Upper lobe of right lung (tissue), 1 donor: Measurements from ENCODE around the gene ADGRE2. TPM values are rescaled to one million over a fixed set of nuclear protein-coding genes. Genes with fewer than 3 reads are reported as not detected.

Experiments
- ATAC-seq: fragments of 200-7000 bp; cut with Tn5 transposase; one replicate; pipeline ENCODE4 v1.9.1; 2020; ENCODE audit warnings: mild to moderate bottlenecking, moderate library complexity
- DNase-seq: peaks from one replicate; pipeline ENCODE4 v3.0.0-alpha.2; 2020
- H3K27ac ChIP-seq: fragments of 200-600 bp; one replicate; pipeline ENCODE4 v1.8.0; 2022
- H3K27me3 ChIP-seq: fragments of 200-600 bp; one replicate; pipeline ENCODE4 v1.8.0; 2022; ENCODE audit warnings: mild to moderate bottlenecking
- H3K36me3 ChIP-seq: fragments of 200-600 bp; one replicate; pipeline ENCODE4 v1.8.0; 2022
- H3K4me1 ChIP-seq: fragments of 200-600 bp; one replicate; pipeline ENCODE4 v1.8.0; 2022
- H3K4me3 ChIP-seq: fragments of 200-600 bp; one replicate; pipeline ENCODE4 v1.8.0; 2022; ENCODE audit warnings: mild to moderate bottlenecking
- H3K9me3 ChIP-seq: fragments of 200-600 bp; one replicate; pipeline ENCODE4 v1.8.0; 2022
- CTCF ChIP-seq: fragments of 200-600 bp; IDR thresholded peaks from one replicate; pipeline ENCODE4 v1.8.0; 2022; ENCODE audit warnings: antibody characterized with exemption
- intact Hi-C: fragments of 100-400 bp; cut with DNase I; formaldehyde crosslinking; loops from one replicate; pipeline ENCODE4 v1.11.0; 2022
- total RNA-seq: library from RNA; stranded (reverse); fragmentation: NEBNext Ultra II Directional; extraction: Animal tissue kit (Norgen Biotek cat#: 25700); gene quantifications from one replicate; pipeline ENCODE4 v1.2.1, GENCODE V29; 2021
- donor health status: DM: no; HTN: yes; CAD: no; lungs with severe emphysema.

Gene ADGRE2
- total RNA-seq, 1 donor from 2014 or later, result 17.0 TPM

GRCh38 chr19:14704450-14704849 lies 73.9 kb downstream of the ADGRE2 start:
- ATAC-seq (no peak), DNase-seq (no peak)
- H3K4me3 ChIP-seq, result no peak overlapping the region
- no peaks in the 10 kb centered on the region for H3K9me3 ChIP-seq
- H3K27ac ChIP-seq, result no peak overlapping the region
- TF ChIP-seq CTCF, result no peak
- no peaks in the 10 kb centered on the region for H3K27me3 ChIP-seq
- peaks cover 85% of the 10 kb centered on the region for H3K36me3 ChIP-seq
- intact Hi-C loops, result no loop called here
- H3K4me1 ChIP-seq, result no peaks in the 10 kb centered on the region

GRCh38 chr19:14703833-14704232 lies 74.5 kb downstream of the ADGRE2 start:
- Histone ChIP-seq H3K27me3 (no peaks in the 10 kb centered on the region), H3K9me3 (no peaks in the 10 kb centered on the region), H3K27ac (no peak overlapping the region), H3K4me3 (no peak overlapping the region), H3K36me3 (peaks cover 85% of the 10 kb centered on the region), H3K4me1 (no peaks in the 10 kb centered on the region)
- no peak for ATAC-seq
- intact Hi-C loops, result no loop called here
- DNase-seq, result no peak
- no peak for TF ChIP-seq CTCF

- H3K36me3 ChIP-seq, result peaks cover 86% of the 10 kb centered on the region
- no peak for TF ChIP-seq CTCF
- H3K4me3 ChIP-seq, result no peak overlapping the region
- no peaks in the 10 kb centered on the region for H3K4me1 ChIP-seq
- H3K27ac ChIP-seq, result no peak overlapping the region
- no peaks in the 10 kb centered on the region for H3K27me3 ChIP-seq
- ATAC-seq (no peak), DNase-seq (no peak)
- intact Hi-C loops, result no loop called here
- H3K9me3 ChIP-seq, result no peaks in the 10 kb centered on the region
Observed at GRCh38 chr19:14700711-14701375, 77.5 kb downstream of the ADGRE2 start.

GRCh38 chr19:14699641-14700040 lies 78.7 kb downstream of the ADGRE2 start:
- DNase-seq, result no peak
- no peak overlapping the region for H3K27ac ChIP-seq
- no peaks in the 10 kb centered on the region for H3K9me3 ChIP-seq
- ATAC-seq, result no peak
- intact Hi-C loops, result no loop called here
- H3K4me1 ChIP-seq, result no peaks in the 10 kb centered on the region
- H3K36me3 ChIP-seq, result peaks cover 92% of the 10 kb centered on the region
- no peak for TF ChIP-seq CTCF
- no peaks in the 10 kb centered on the region for H3K27me3 ChIP-seq
- no peak overlapping the region for H3K4me3 ChIP-seq

GRCh38 chr19:14695471-14695870 lies 82.9 kb downstream of the ADGRE2 start:
- intact Hi-C loops, result no loop called here
- TF ChIP-seq CTCF, result no peak
- peaks cover 67% of the 10 kb centered on the region for H3K36me3 ChIP-seq

More at GRCh38 chr19:14695471-14695870, 82.9 kb downstream of the ADGRE2 start:
- H3K27ac ChIP-seq, result no peak overlapping the region
- H3K27me3 ChIP-seq, result no peaks in the 10 kb centered on the region
- no peak overlapping the region for H3K4me3 ChIP-seq
- no peak for DNase-seq
- peaks cover 3% of the 10 kb centered on the region for H3K4me1 ChIP-seq
- ATAC-seq, result no peak
- no peaks in the 10 kb centered on the region for H3K9me3 ChIP-seq
